Stimulated activated CD4-positive, alpha-beta T cell treated with anti-CD3 and anti-CD28 coated beads, Interleukin-15, amount 100 ng/mL, for 24 hours (primary cell): ENCODE measurements around the gene PCNX2.

ENCODE experiments used
- DNase-seq: peaks from one replicate; pipeline ENCODE4 v3.0.0-alpha.2; 2020

Gene PCNX2

DNA sequence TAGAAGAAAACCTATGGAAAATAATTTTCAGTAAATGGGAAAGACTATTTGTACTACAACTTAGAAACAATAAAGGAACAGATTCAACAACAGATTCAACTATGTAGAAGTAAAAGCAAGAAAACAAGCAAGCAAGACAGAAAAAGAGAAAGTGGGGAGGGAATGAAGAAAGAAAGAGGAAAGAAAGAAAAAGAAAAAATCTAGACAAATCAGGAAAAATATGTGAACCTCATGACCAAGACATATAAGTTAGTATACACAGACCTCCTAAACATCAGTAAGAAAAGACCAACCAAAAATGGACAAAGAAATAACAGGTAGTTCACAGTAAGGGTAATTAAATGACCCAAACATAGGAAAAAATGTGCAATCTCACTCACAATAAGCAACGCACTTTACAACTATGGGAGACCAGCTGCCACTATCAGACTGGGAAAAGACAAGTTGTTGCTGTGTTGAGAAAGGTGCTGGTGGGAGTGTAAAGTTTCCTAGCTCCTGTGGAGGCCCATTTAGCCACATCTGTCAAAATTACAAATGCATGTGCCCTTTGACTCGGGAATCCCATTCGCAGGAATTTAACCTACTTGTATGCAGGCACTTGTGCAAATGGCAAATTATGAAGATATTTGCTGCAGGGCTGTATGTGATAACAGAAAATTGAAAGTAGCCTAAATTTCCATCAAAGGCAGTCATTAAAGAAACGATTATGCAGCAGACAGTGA lies 18.1 kb upstream of the PCNX2 start:
- no peak for DNase-seq

GRCh38 chr1:233304489-233305102 lies 9.1 kb upstream of the PCNX2 start:
- DNase-seq, result no peak

GRCh38 chr1:233300326-233300725 lies 4.8 kb upstream of the PCNX2 start:
- DNase-seq, result no peak

GRCh38 chr1:233299450-233299849 lies 3.9 kb upstream of the PCNX2 start:
- DNase-seq, result no peak

DNA sequence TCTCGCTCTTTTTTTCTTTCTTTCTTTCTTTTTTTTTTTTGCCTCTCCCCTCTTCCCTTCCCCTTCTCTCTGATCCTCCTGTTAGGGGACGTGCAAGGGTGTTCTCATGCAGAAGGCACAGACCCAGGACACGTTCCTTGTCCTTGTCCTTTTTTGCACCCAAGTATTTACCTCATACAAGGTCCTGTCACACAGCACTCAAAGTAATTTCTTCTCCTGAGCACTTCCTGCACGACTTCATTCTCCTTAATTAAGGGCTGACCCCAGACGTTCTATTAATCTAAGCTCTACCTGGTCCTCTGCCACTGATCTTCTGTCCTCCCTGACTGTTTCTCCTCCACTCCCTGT lies 424 bp upstream of the PCNX2 start:
- DNase-seq, result no peak

DNA sequence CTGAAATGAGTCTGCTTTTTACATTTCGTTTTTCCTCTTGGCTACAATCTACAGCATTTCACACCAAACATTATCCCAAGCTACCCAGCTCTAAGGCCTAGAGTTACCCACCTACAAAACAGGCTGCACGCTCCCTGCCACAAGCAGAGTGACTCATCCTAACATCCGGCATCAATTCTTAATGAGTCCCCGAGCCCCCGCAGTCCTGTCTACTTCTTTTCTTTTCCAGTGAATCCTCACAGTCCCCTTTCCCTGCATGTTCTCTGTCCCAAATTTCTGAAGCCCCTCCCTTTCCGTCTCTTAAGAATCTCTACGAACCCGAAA lies 650 bp downstream of the PCNX2 start:
- DNase-seq, result peak; percentile 56

DNA sequence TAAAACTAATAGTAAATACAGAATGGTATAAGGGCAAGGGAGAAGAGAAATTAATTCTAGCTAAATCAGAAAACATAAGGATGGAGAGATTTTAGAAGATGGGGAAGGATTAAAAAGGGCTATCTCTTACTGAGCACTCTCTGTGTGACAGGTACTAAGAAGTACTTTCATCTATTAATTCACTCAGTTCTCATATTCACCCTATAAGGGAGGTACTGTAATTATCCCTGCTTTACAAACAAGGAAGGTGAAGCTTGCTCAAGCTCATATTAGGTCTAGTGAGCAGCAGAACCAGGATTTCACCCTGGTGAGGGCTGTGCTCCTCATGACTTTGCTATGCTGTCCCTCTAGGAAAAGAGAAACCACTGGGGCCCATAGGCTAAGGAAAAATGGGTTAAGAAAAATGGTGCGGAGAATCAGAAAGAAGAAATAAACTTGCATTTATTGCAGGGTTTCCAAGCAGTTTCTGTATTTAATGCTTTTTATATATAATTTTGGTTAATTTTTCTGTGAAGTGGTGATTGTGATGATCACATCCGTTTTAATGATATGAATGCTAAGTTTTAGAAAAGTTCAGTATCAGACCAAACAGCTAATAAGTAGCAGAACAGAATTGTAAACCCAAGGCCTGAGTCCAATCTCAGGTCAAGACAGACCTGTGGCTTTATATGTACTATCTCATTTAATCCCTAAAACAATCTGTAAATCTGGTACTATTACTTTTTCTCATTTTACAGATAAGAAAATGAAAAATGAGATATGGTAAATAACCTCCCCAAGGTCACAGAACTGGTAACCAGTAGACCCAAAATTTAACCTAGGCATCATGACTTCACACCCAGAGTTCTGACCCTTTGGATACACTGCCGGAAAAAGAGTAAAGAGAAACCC lies 1.7 kb downstream of the PCNX2 start:
- no peak for DNase-seq

- DNase-seq, result no peak
These were observed 5.0 kb downstream of the PCNX2 start for GRCh38 chr1:233290396-233291034.

- DNase-seq, result no peak
These were observed 5.8 kb downstream of the PCNX2 start for GRCh38 chr1:233289676-233290075.

DNA sequence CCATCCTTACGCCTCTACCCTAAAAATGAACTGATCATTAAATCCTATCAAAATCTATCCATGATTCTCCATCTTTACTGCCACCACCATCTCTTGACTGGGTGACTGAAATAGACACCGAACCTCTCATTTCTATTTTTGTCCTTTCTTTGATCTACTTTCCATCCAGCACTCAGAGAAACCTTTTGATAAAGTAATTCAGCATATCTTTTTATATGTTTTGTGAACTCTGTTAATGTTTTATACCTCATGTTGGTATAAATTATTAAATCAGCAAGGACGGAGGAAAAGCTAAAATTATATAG lies 13.0 kb downstream of the PCNX2 start:
- DNase-seq, result no peak

DNA sequence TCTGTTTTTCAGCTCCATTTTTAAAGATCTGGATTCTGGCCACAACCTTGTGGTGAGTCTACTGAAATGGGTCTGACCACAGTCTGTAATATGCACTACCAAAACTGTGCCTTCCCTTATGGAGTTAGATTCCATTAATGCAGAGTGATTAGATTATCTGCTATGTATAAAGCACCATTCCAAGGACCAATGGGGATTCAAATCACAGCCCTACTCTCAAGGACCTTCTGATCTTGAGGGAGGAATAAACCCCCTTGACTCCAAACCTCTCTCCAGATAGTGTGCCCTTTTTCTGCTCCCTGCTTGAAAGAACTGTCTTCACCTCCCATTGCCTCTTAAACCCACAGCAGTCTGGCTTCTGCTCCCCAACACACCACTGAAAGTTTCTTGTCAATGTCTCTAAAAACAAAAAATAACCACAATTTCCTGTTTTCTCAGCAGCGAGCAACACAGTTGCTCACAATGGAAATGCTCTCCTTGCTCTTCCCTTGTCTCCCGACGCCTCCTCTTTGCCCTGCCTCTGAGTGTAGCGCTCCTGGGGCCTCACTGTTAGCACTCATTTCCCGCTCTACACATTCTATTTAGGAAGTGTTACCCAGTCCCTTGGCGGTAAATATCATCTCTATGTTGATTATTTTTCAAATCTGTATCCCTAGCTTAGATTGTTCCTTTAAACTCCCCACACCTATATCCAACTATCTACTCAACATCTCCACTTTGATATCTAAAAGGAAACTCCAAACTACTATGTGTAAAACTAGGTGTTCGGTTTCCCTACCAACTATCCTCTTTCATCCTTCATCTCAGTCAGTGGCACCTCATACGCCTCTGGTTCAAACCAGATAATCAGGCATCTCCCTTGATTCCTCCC lies 13.6 kb downstream of the PCNX2 start:
- DNase-seq, result peak; percentile 24

GRCh38 chr1:233279971-233280370 lies 15.6 kb downstream of the PCNX2 start:
- no peak for DNase-seq

DNA sequence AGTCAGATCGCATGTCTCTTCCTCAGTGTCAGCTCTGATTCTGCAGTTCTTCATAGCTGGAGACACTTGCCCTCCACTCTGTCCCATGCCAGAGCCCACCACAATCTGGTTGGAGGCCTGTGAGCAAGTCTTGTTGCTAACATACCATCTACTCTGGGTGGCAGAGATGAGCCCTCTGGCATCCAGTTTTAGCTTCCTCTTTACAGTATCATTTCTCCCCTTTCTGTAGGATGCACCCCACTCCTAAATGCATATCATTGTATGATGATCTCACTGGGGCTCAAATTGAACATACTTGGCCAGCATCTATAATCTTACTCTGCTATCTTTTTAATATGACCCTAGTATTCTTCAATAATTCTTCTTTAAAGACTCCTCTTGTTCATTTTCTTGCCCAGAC lies 16.9 kb downstream of the PCNX2 start:
- DNase-seq, result no peak

- no peak for DNase-seq
These were observed 17.6 kb downstream of the PCNX2 start for GRCh38 chr1:233277637-233278606.

DNA sequence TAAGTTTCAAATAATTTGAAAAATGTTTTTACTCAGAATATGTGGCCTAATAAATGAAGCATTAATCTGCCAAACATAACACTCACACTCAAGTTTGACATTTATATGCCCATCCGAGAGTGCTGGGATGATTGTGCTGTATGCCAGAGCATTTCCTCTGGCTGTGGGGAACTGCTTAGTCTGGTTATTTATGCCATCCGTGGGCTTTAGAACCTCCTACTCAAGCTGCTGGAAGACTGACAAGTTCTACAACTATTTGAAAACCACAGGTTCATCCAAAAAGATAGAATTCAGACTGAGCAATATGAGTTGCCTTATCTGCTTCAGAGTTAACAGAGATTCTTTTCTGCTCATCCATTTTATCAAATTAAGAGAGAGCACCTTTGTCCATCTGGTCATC lies 25.9 kb downstream of the PCNX2 start:
- no peak for DNase-seq

DNA sequence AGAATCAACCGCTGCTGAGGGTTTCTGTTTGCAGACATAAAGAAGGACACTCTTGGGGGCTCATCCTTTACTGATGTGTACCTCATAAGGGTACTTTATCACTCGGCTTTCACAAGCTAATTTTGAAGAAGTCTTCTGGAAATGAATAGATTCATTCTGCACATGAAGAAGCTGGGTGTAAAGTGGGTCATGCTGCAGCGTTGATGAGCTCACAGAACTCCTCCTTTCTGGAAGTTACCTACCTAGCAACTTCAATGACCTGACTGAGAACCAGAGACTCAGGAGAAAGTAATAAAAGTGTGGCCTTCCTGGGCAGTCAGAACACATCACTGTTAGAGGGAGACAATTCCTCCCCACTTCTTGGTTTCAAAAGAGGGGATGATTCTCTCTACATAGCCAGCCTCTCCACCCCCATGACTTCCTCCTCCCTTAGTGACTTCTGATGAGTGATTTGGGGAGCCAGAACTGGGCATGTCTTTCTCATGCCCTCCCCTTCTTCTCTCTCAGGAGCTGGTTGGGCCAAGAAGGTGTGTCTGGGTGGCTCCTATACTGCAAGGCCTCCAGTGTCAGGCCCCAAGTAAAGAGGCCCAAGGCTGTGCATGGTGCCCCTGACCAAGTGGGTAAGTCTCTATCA lies 27.0 kb downstream of the PCNX2 start:
- DNase-seq, result no peak

GRCh38 chr1:233261695-233262094 lies 33.8 kb downstream of the PCNX2 start:
- no peak for DNase-seq

GRCh38 chr1:233261206-233261605 lies 34.3 kb downstream of the PCNX2 start:
- DNase-seq, result no peak

DNA sequence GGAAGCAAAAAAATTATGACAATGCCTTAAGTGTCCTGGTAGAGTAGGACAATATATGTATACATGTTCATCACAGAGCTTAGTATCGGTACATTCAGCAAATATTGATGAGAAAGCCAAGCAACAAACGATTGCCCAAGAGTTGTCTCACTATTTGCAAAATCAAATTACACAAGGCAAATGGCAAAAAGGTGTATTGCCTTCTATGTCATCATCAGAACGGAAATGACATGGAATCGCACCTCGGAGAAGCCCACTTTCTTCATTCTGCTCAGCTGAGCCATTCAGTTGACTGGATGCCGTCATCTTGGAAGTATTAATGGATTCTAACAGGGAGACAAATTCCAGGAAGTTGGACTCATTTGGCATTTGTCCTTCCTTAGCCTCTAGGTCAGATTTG lies 37.7 kb downstream of the PCNX2 start:
- DNase-seq, result no peak

GRCh38 chr1:233256789-233257188 lies 38.7 kb downstream of the PCNX2 start:
- DNase-seq, result no peak

- no peak for DNase-seq
These were observed 39.3 kb downstream of the PCNX2 start for GRCh38 chr1:233256191-233256590.
